Uterus (tissue), 2 donors: ENCODE results near the gene TMEM260.
"Not testable (repeated sequence)": the region's sequence is repeated elsewhere in the genome, so short reads cannot be mapped to it uniquely, and the experiment has no call there.

ENCODE experiments used
- CTCF ChIP-seq, 4 experiments: fragments of 200-600 bp in 2 of 4; fragments of 450-650 bp in 2 of 4; sonication (generic) in 2 of 4; IDR thresholded peaks; one replicate each; pipeline ENCODE4 v1.5.1; 2016 to 2019; ENCODE audit warnings: antibody characterized with exemption in 4 of 4, mild to moderate bottlenecking in 2 of 4, moderate library complexity in 1 of 4
- POLR2A ChIP-seq, 2 donors: fragments of 450-650 bp; IDR thresholded peaks; one replicate each; pipeline ENCODE4 v1.6.1; 2016; ENCODE audit warnings: antibody characterized with exemption in 2 of 2, mild to moderate bottlenecking in 1 of 2, moderate library complexity in 1 of 2

GRCh38 chr14:56667290-56667689 lies 87.7 kb downstream of the TMEM260 start:
- TF ChIP-seq POLR2A, CTCF (IDR thresholded peaks at IDR 0.05): not testable (repeated sequence)
